ENCODE results near the gene ASXL2.

ASXL2 gene

DNA sequence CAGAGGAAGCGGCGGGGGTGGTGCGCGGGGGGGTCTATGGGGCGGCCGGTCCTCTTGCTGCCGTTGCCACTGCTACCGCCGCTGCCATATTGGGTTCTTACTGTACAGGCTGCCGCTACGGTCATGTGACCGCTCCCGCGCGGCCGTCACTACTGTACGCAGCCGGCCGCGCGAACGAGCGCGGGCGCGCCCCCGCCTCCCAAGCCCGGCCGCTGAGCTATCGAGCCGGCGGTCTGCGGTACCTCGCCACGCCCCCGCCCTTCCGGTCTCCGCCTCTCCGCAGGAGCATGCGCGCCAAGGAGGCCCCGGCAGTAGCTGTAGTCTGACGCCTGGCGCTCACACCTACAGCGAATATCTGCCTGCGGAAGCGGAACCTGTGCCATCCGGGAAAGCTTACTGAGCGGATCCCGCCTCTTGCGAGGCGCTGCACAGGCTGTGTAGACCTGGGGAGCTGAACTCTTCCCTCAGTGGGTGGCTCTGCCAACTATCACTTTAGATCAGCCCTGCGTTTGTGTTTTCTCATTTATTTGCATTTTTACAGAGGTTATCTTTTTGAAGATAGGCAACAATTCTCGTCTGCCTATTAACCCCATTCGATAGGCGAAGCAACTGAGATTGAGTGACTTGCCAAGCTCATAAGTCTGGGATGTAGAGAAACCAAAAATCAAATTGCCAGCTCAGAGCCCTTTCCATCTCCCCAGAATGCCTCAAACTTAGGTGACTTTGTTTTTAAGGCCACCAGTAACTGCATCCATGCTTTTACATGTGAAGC lies at the start of gene ASXL2:
TSS of gene ASXL2 (minus strand) at position 127 of the 772 bp plus-strand sequence. CDS start 265 bp downstream, outside the sequence.
- H4K20me1 ChIP-seq (ENCODE audit: insufficient read depth, low read length), result peaks cover 4% of the 10 kb centered on the region; the same call in 1 of the 2 replicates
- TF ChIP-seq EZH2phosphoT487 (IDR thresholded peaks at IDR 0.05; ENCODE audit: low read length) (no peak), EZH2 (optimal IDR thresholded peaks at IDR 0.05; ENCODE audit: low read depth, low read length) (no peak)
- peak within 1 kb of the TSS; percentile 94 for H2AFZ ChIP-seq (ENCODE audit: low read length)

GRCh38 chr2:25926984-25927756 lies 48.9 kb upstream of the ASXL2 start:
- H3K9me2 ChIP-seq (replicated peaks; ENCODE audit: insufficient read depth, low read length), result no peaks in the 10 kb centered on the region
- H3K27me3 ChIP-seq (replicated peaks; ENCODE audit: insufficient read depth, low read length), result no peaks in the 10 kb centered on the region
- H3K27ac ChIP-seq (ENCODE audit: low read length), result no peak overlapping the region
- no peak for TF ChIP-seq EZH2 (optimal IDR thresholded peaks at IDR 0.05; ENCODE audit: low read depth, low read length)
- no peak for TF ChIP-seq EZH2phosphoT487 (IDR thresholded peaks at IDR 0.05; ENCODE audit: low read length)
- no peak for TF ChIP-seq CTCF (IDR thresholded peaks at IDR 0.05; ENCODE audit: low read length)
- H3K79me2 ChIP-seq (ENCODE audit: low read length), result no peaks in the 10 kb centered on the region
- H3K9me3 ChIP-seq (replicated peaks; ENCODE audit: insufficient read depth, low read length), result no peaks in the 10 kb centered on the region
- H3K4me1 ChIP-seq (ENCODE audit: low read length), result peaks cover 20% of the 10 kb centered on the region
- DNase-seq, result no peak
- H3K9ac ChIP-seq (ENCODE audit: low read length), result no peak overlapping the region
- no peak overlapping the region for H3K4me2 ChIP-seq (ENCODE audit: low read depth, low read length)
- H4K20me1 ChIP-seq (ENCODE audit: insufficient read depth, low read length), result no peaks in the 10 kb centered on the region
- peaks cover 7% of the 10 kb centered on the region; the same call in 1 of the 2 replicates for H3F3A ChIP-seq (ENCODE audit: insufficient read depth, low read length)
- H3K4me3 ChIP-seq (ENCODE audit: low read length), result no peak overlapping the region
- no peaks in the 10 kb centered on the region for H3K36me3 ChIP-seq (replicated peaks; ENCODE audit: insufficient read depth, low read length)
- no peak overlapping the region for H2AFZ ChIP-seq (ENCODE audit: low read length)

More for the DNA sequence above, at the start of gene ASXL2:
- Histone ChIP-seq H3K4me2 (ENCODE audit: low read depth, low read length) (peak within 1 kb of the TSS; percentile 78), H3K9me3 (replicated peaks; ENCODE audit: insufficient read depth, low read length) (no peaks in the 10 kb centered on the region), H3K9me2 (replicated peaks; ENCODE audit: insufficient read depth, low read length) (no peaks in the 10 kb centered on the region), H3K9ac (ENCODE audit: low read length) (peak within 1 kb of the TSS; percentile 98), H3F3A (ENCODE audit: insufficient read depth, low read length) (peaks cover 16% of the 10 kb centered on the region), H3K36me3 (replicated peaks; ENCODE audit: insufficient read depth, low read length) (no peaks in the 10 kb centered on the region), H3K4me1 (ENCODE audit: low read length) (peaks cover 13% of the 10 kb centered on the region), H3K4me3 (ENCODE audit: low read length) (peak within 1 kb of the TSS; percentile 95), H3K79me2 (ENCODE audit: low read length) (peaks cover 46% of the 10 kb centered on the region), H3K27me3 (replicated peaks; ENCODE audit: insufficient read depth, low read length) (no peaks in the 10 kb centered on the region), H3K27ac (ENCODE audit: low read length) (peak within 1 kb of the TSS; percentile 91)
- peak; percentile 99 for DNase-seq

DNA sequence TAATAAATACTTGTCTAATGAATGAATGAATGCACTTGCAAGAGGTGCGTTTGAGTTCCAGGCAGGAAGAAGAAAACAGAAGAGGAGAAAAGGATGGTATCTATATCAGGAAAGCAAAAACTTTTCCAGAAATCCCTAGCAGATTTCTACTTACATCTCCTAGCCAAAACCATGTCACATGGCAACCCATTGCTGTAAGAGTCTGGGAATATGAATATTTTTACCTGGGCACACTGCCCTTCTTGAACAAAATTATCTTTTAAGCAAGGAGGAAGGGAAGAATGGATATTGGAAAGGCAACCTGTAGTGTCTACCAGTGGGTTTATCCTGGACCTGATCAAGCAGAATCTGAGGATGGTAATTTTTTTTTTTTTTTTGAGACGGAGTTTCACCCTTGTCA lies 44.2 kb upstream of the ASXL2 start:
- TF ChIP-seq CTCF (IDR thresholded peaks at IDR 0.05; ENCODE audit: low read length) (no peak), EZH2 (optimal IDR thresholded peaks at IDR 0.05; ENCODE audit: low read depth, low read length) (no peak), EZH2phosphoT487 (IDR thresholded peaks at IDR 0.05; ENCODE audit: low read length) (no peak)
- no peaks in the 10 kb centered on the region for H3F3A ChIP-seq (ENCODE audit: insufficient read depth, low read length)
- DNase-seq, result no peak
- no peak overlapping the region for H3K4me2 ChIP-seq (ENCODE audit: low read depth, low read length)
- peaks cover 11% of the 10 kb centered on the region for H3K4me1 ChIP-seq (ENCODE audit: low read length)
- no peaks in the 10 kb centered on the region for H3K79me2 ChIP-seq (ENCODE audit: low read length)
- H3K9me3 ChIP-seq (replicated peaks; ENCODE audit: insufficient read depth, low read length), result no peaks in the 10 kb centered on the region
- H3K4me3 ChIP-seq (ENCODE audit: low read length), result no peak overlapping the region
- no peaks in the 10 kb centered on the region for H4K20me1 ChIP-seq (ENCODE audit: insufficient read depth, low read length)
- no peaks in the 10 kb centered on the region for H3K27me3 ChIP-seq (replicated peaks; ENCODE audit: insufficient read depth, low read length)
- H2AFZ ChIP-seq (ENCODE audit: low read length), result no peak overlapping the region
- H3K9ac ChIP-seq (ENCODE audit: low read length), result no peak overlapping the region
- H3K36me3 ChIP-seq (replicated peaks; ENCODE audit: insufficient read depth, low read length), result no peaks in the 10 kb centered on the region
- no peak overlapping the region for H3K27ac ChIP-seq (ENCODE audit: low read length)
- no peaks in the 10 kb centered on the region for H3K9me2 ChIP-seq (replicated peaks; ENCODE audit: insufficient read depth, low read length)
